ENCODE data around the gene FAM168B.
A peak's percentile ranks its signal among the peaks of the same experiment; 100 is the strongest.

The FAM168B gene, protein sequence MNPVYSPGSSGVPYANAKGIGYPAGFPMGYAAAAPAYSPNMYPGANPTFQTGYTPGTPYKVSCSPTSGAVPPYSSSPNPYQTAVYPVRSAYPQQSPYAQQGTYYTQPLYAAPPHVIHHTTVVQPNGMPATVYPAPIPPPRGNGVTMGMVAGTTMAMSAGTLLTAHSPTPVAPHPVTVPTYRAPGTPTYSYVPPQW

DNA sequence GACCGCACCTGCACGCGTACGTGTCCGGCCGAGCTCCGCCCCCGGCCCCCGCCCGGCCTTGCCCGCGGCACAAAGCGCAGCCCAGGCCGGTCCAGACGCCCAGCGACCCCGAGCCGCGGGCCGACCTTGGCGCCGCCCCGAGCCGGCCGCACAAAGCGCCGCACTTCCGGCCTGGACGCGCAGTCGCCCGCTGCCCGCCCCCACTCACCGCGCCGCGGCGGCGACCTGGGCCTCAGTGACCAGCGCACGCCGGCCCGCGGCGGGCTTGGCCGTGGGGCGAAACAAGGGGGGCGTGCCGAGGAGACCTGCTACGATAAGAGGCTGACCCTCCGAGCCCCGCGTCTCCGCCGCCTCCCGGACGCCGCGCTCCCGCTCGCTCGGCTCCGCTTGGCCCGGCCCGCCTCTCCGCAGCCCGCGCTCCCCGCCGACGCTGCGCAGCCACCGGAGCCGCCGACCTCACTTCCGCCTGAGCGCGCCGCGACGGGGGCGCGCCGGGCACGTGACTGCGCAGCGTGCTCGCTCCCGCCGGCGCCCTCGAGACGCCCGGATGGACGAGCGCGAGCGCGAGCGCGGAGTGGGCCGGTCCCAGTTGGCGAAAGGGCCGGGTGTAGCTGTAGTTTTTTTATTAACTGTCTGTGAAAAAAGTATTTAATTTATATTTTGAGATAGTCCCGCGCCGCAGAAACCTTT is at the start of gene FAM168B:
Gene FAM168B (minus strand): TSS at position 455 of the 690 bp plus-strand sequence. CDS start 10,814 bp downstream, outside the sequence.
- H3K27ac ChIP-seq: peak within 1 kb of the TSS; percentile 85
- TF ChIP-seq, protein P1, sequence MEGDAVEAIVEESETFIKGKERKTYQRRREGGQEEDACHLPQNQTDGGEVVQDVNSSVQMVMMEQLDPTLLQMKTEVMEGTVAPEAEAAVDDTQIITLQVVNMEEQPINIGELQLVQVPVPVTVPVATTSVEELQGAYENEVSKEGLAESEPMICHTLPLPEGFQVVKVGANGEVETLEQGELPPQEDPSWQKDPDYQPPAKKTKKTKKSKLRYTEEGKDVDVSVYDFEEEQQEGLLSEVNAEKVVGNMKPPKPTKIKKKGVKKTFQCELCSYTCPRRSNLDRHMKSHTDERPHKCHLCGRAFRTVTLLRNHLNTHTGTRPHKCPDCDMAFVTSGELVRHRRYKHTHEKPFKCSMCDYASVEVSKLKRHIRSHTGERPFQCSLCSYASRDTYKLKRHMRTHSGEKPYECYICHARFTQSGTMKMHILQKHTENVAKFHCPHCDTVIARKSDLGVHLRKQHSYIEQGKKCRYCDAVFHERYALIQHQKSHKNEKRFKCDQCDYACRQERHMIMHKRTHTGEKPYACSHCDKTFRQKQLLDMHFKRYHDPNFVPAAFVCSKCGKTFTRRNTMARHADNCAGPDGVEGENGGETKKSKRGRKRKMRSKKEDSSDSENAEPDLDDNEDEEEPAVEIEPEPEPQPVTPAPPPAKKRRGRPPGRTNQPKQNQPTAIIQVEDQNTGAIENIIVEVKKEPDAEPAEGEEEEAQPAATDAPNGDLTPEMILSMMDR (conservative IDR thresholded peaks at IDR 0.05): no peak
- peak; percentile 93 for TF ChIP-seq ZFX (IDR thresholded peaks at IDR 0.05)

DNA sequence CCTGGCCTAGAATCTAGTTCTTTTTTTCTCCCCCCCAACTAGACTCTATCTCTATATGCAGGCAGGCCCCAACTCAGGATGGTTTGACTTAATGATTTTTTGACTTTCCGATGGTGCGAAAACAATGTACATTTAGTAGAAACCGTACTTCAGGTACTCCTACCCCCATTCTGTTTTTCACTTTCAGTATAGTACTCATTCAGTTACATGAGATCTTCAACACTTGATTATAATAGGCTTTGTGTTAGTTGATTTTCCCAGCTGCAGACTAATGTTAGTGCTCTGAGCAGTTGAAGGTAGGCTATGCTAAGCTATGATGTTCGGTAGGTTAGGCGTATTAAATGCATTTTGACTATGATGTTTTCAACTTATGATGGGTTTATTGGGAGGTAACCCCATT is 49.6 kb upstream of the FAM168B start:
- H3K27ac ChIP-seq: no peak overlapping the region
- TF ChIP-seq ZFX (IDR thresholded peaks at IDR 0.05): no peak
- TF ChIP-seq, protein P1 (conservative IDR thresholded peaks at IDR 0.05): no peak

DNA sequence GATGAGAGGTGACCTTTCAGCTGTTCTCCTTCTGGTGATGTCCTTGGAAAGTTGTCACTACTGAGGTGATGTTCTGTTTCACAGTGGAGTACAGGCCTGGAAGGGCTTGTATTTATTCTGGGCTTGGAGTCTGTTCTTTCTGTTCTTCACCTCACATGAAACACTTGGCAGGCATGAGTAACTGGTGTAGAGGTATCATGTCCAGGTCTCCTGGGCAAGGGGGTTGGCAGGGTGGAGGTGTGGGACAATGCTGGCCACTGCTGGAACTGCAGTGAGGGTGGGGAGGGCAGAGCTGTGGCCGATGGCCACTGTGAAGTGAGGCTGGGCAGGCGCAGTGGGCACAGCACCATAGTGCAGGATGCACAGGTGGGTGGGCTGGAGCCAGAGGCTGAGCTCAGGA is 47.3 kb upstream of the FAM168B start:
- TF ChIP-seq, protein P1 (conservative IDR thresholded peaks at IDR 0.05): no peak
- no peak overlapping the region for H3K27ac ChIP-seq

DNA sequence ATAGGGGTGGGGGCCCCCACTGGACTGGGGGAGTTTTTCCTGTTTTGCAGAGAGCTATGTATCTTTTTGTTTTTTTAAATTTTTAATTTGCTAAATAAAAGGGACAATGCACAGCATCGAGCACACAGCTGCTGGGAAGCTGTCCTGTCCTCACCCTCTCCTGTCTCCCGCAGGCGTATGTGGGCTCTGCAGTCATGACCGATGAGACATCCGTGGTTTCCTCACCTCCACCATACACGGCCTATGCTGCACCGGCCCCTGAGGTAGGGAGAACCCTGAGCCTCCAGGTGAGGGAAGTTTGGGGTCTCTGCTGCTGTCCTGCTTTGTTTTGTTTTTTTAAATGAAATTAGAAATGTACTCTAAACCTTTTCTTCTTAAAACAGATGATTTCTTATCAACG is 39.5 kb upstream of the FAM168B start:
- H3K27ac ChIP-seq: no peak overlapping the region
- TF ChIP-seq, protein P1 (conservative IDR thresholded peaks at IDR 0.05): no peak
- no peak for TF ChIP-seq ZFX (IDR thresholded peaks at IDR 0.05)

DNA sequence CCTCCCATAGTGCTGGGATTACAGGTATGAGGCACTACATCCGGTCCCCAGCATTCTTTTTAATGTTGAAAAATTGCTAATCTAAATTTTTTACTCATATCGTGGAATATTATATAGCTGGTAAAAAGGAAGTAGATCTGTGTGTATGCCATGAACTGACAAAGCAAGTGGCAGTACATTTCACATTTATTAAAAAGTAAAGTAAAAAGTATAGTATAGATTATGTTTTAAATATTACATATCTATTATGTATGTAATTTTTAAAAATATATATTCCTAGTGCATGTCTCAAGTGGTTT is 37.0 kb upstream of the FAM168B start:
- TF ChIP-seq ZFX (IDR thresholded peaks at IDR 0.05): no peak
- TF ChIP-seq, protein P1 (conservative IDR thresholded peaks at IDR 0.05): no peak
- no peak overlapping the region for H3K27ac ChIP-seq

DNA sequence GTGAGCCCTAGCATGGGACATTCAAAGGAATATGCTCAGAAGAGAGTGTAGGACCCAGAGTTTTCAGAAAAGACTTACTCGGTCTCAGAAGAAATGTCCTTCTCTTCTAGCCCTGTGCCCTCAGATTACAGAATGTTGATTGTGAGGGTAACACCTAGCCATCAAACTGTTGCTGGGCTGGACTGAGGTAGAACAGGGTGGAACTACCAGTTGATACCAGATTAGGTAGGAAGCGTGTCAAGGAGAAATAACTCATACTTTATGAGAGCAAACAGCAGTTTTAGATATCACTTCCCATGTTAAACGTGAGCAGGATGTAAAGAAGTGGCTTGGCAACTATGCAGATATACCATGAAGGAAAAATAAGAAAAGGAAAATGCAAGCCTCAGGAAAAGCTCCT is 34.7 kb upstream of the FAM168B start:
- TF ChIP-seq, protein P1 (conservative IDR thresholded peaks at IDR 0.05): no peak
- no peak for TF ChIP-seq ZFX (IDR thresholded peaks at IDR 0.05)
- no peak overlapping the region for H3K27ac ChIP-seq

DNA sequence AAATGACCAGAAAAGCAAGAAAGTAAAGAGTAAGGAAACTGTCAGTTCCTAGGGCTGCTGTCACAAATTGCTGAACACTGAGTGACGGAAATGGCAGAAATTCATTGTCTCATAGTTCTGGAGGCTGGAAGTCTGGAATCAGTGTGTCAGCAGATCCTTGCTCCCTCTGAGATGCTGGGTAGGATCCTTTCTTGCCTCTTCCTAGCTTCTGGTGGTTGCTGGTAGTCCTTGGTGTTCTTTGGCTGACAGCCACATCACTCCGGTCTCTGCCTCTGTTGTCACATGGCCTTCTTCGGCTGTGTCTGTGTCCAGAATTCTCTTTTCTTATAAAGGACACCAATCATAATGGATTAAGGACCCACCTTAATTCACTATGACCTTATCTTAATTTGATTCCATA is 33.8 kb upstream of the FAM168B start:
- H3K27ac ChIP-seq: no peak overlapping the region
- TF ChIP-seq ZFX (IDR thresholded peaks at IDR 0.05): no peak
- TF ChIP-seq, protein P1 (conservative IDR thresholded peaks at IDR 0.05): no peak
